ENCODE measurements around the gene PKN3. TPM values are rescaled to one million over a fixed set of nuclear protein-coding genes. Genes with fewer than 3 reads are reported as not detected.
"Not testable (repeated sequence)": the region's sequence is repeated elsewhere in the genome, so short reads cannot be mapped to it uniquely, and the experiment has no call there.

Gene PKN3
- total and polyA plus RNA-seq, 2 donors (not counting 1 experiment from before 2014, with no cell fraction given) = 1.4 to 3.7 TPM

- DNase-seq; H4K20me1 ChIP-seq (ENCODE audit: control insufficient read depth, insufficient read depth, low read length, poor library complexity, severe bottlenecking); H3K9ac ChIP-seq (ENCODE audit: low read length); H2AFZ ChIP-seq (ENCODE audit: insufficient read depth, low read depth, low read length, poor library complexity, severe bottlenecking); intact Hi-C loops (cut with micrococcal nuclease); H3K27me3 Mint-ChIP-seq; H3K4me3 ChIP-seq (ENCODE audit: control extremely low read depth in 1 of 5, extremely low read depth in 1 of 5, insufficient read depth in 1 of 5, low read depth in 2 of 5, low read length in 4 of 5); H3K4me3 Mint-ChIP-seq; ATAC-seq (ENCODE audit: low read depth); H3K27me3 ChIP-seq (replicated peaks in 1 of 4; ENCODE audit: control extremely low read depth in 1 of 4, control insufficient read depth in 3 of 4, insufficient read depth in 4 of 4, low read length in 3 of 4); H3K79me2 ChIP-seq (ENCODE audit: control insufficient read depth, insufficient read depth, low read length); H3K4me1 Mint-ChIP-seq; H3K9me3 ChIP-seq (ENCODE audit: control extremely low read depth in 1 of 3, control insufficient read depth in 2 of 3, insufficient read depth in 1 of 3, low read length in 2 of 3); H3K9me3 Mint-ChIP-seq (ENCODE audit: insufficient read depth); H3K27ac Mint-ChIP-seq; H3K4me2 ChIP-seq (replicated peaks; ENCODE audit: low read depth, low read length, poor library complexity, severe bottlenecking); H3K27ac ChIP-seq (ENCODE audit: low read length in 2 of 2): not testable (repeated sequence)
- Histone ChIP-seq H3K4me1 (ENCODE audit: control insufficient read depth in 2 of 2, insufficient read depth in 2 of 2, low read length in 2 of 2) (peaks cover 9 to 17% of the 10 kb centered on the region in 2 donors), H3K36me3 (replicated peaks in 1 of 2; ENCODE audit: control extremely low read depth in 1 of 2, control insufficient read depth in 1 of 2, extremely low read depth in 1 of 2, insufficient read depth in 2 of 2, low read length in 1 of 2) (peaks cover 3 to 17% of the 10 kb centered on the region in 2 experiments)
- 95% methylated on average over 10 of the region's 30 CpGs for WGBS (ENCODE audit: insufficient coverage)
- ChIA-PET CTCF (interaction anchor here (1.3 to 1.5 kb wide), 2 partner anchors 8 to 19 kb away, joined by 3 to 5 read pairs; no protein-coding TSS in a partner anchor), POLR2A (interaction anchor here (0.9 to 1.8 kb wide), 3 partner anchors 9 to 1856 kb away, joined by 3 to 6 read pairs (median 3); partner anchors contain the start of genes DOLK and NUP188)
Measured at GRCh38 chr9:128699096-128699795, 3.1 kb upstream of the PKN3 start.

GRCh38 chr9:128701227-128701854 is 962 bp upstream of the PKN3 start:
- CTCF ChIA-PET = interaction anchor here (0.8 to 1.4 kb wide), 6 partner anchors 9 to 46 kb away, joined by 3 to 13 read pairs (median 5); partner anchors contain the start of gene ZDHHC12
- TF ChIP-seq EZH2 (IDR thresholded peaks at IDR 0.05; ENCODE audit: borderline replicate concordance, insufficient read depth, low read depth, low read length, poor library complexity, severe bottlenecking) = no peak
- TF ChIP-seq CTCF (IDR thresholded peaks at IDR 0.05) = no peak
- Mint-ChIP-seq H3K27ac (no peak overlapping the region), H3K9me3 (ENCODE audit: insufficient read depth) (no peaks in the 10 kb centered on the region), H3K4me1 (peaks cover 10% of the 10 kb centered on the region), H3K27me3 (no peaks in the 10 kb centered on the region), H3K4me3 (peak overlapping the region; percentile 61)
- no peak for DNase-seq
- no peak overlapping the region for H3K9ac ChIP-seq (ENCODE audit: low read length)
- no peak overlapping the region for H3K27ac ChIP-seq (ENCODE audit: low read length in 2 of 2)
- intact Hi-C loops (cut with micrococcal nuclease) = loop anchor here (5.0 kb wide), 1 partner anchor 44 kb away; the partner anchor contains the start of gene DYNC2I2
- no peaks in the 10 kb centered on the region for H3K9me3 ChIP-seq (ENCODE audit: control extremely low read depth in 1 of 3, control insufficient read depth in 2 of 3, insufficient read depth in 1 of 3, low read length in 2 of 3)
- H3K36me3 ChIP-seq (replicated peaks in 1 of 2; ENCODE audit: control extremely low read depth in 1 of 2, control insufficient read depth in 1 of 2, extremely low read depth in 1 of 2, insufficient read depth in 2 of 2, low read length in 1 of 2) = peaks cover 1 to 6% of the 10 kb centered on the region in 2 experiments
- H3K4me2 ChIP-seq (replicated peaks; ENCODE audit: low read depth, low read length, poor library complexity, severe bottlenecking) = no peak overlapping the region
- no peaks in the 10 kb centered on the region for H3K27me3 ChIP-seq (replicated peaks in 1 of 4; ENCODE audit: control extremely low read depth in 1 of 4, control insufficient read depth in 3 of 4, insufficient read depth in 4 of 4, low read length in 3 of 4)
- no peaks in the 10 kb centered on the region for H4K20me1 ChIP-seq (ENCODE audit: control insufficient read depth, insufficient read depth, low read length, poor library complexity, severe bottlenecking)
- no peaks in the 10 kb centered on the region for H3K79me2 ChIP-seq (ENCODE audit: control insufficient read depth, insufficient read depth, low read length)
- H3K4me1 ChIP-seq (ENCODE audit: control insufficient read depth in 2 of 2, insufficient read depth in 2 of 2, low read length in 2 of 2) = peaks cover 9 to 17% of the 10 kb centered on the region in 2 donors
- 84% methylated on average over 7 of the region's 10 CpGs for WGBS (ENCODE audit: insufficient coverage)
- ATAC-seq (ENCODE audit: low read depth) = no peak
- H2AFZ ChIP-seq (ENCODE audit: insufficient read depth, low read depth, low read length, poor library complexity, severe bottlenecking) = no peak overlapping the region
- no peak overlapping the region for H3K4me3 ChIP-seq (ENCODE audit: control extremely low read depth in 1 of 5, extremely low read depth in 1 of 5, insufficient read depth in 1 of 5, low read depth in 2 of 5, low read length in 4 of 5)
- POLR2A ChIA-PET = interaction anchor here (0.9 kb wide), 1 partner anchor 11 kb away, joined by 5 read pairs; no protein-coding TSS in a partner anchor
